Fibroblast of upper back skin (primary cell): ENCODE results near the gene SYNE3.
A peak's percentile ranks its signal among the peaks of the same experiment; 100 is the strongest.

ENCODE experiments used
- DNase-seq: peaks from one replicate; pipeline ENCODE4 v3.0.0-alpha.2; 2013

SYNE3 gene

GRCh38 chr14:95538801-95539509 is 22.5 kb upstream of the SYNE3 start:
- no peak for DNase-seq

GRCh38 chr14:95537298-95538089 is 21.0 kb upstream of the SYNE3 start:
- no peak for DNase-seq

- no peak for DNase-seq
Measured at GRCh38 chr14:95536671-95537070, 20.2 kb upstream of the SYNE3 start.

- no peak for DNase-seq
Measured at GRCh38 chr14:95536036-95536593, 19.7 kb upstream of the SYNE3 start.

GRCh38 chr14:95535226-95536021 is 19.0 kb upstream of the SYNE3 start:
- DNase-seq: no peak

- peak; percentile 100 for DNase-seq
Measured at GRCh38 chr14:95534299-95535225, 18.1 kb upstream of the SYNE3 start, which contains the start of gene GLRX5. GLRX5 (plus strand) TSS chr14:95535050; CDS start chr14:95535090, 40 bp downstream.

- no peak for DNase-seq
Measured at GRCh38 chr14:95533822-95534221, 17.4 kb upstream of the SYNE3 start.

GRCh38 chr14:95533391-95533821 is 17.0 kb upstream of the SYNE3 start:
- DNase-seq: no peak

- no peak for DNase-seq
Measured at GRCh38 chr14:95531969-95532368, 15.5 kb upstream of the SYNE3 start.

GRCh38 chr14:95531473-95531872 is 15.0 kb upstream of the SYNE3 start:
- peak; percentile 50 for DNase-seq

GRCh38 chr14:95530473-95531276 is 14.2 kb upstream of the SYNE3 start:
- DNase-seq: no peak

- no peak for DNase-seq
Measured at GRCh38 chr14:95529216-95529615, 12.8 kb upstream of the SYNE3 start.

GRCh38 chr14:95527387-95528002 is 11.0 kb upstream of the SYNE3 start:
- DNase-seq: peak; percentile 84

GRCh38 chr14:95526483-95527386 is 10.3 kb upstream of the SYNE3 start:
- DNase-seq: no peak

- DNase-seq: no peak
Measured at GRCh38 chr14:95525999-95526398, 9.5 kb upstream of the SYNE3 start.

GRCh38 chr14:95524706-95525512 is 8.5 kb upstream of the SYNE3 start:
- DNase-seq: peak; percentile 67

- DNase-seq: peak; percentile 98
Measured at GRCh38 chr14:95523815-95524448, 7.5 kb upstream of the SYNE3 start.
